GM23338 (cell line): ENCODE data around the gene UBR2. TPM values are rescaled to one million over a fixed set of nuclear protein-coding genes. Genes with fewer than 3 reads are reported as not detected.

ENCODE experiments used
- ATAC-seq: fragments of 200-7000 bp; cut with Tn5 transposase; 3 replicates; pipeline ENCODE4 v1.9.1; 2020
- DNase-seq: peaks from one replicate; pipeline ENCODE4 v3.0.0-alpha.2; 2015; ENCODE audit warnings: low spot score
- H2AFZ ChIP-seq: fragments of 200-600 bp; sonication (generic); 2 replicates; pipeline ENCODE4 v1.8.0; 2016; ENCODE audit warnings: antibody characterized with exemption, mild to moderate bottlenecking, moderate library complexity
- H3F3A ChIP-seq: fragments of 200-600 bp; sonication (generic); replicated peaks from 2 replicates; pipeline ENCODE4 v1.8.0; 2017; ENCODE audit warnings: antibody characterized with exemption, mixed run types, low read depth
- H3K27ac ChIP-seq: fragments of 200-600 bp; sonication (generic); 2 replicates; pipeline ENCODE4 v1.6.1; 2016; ENCODE audit warnings: low read depth
- H3K27me3 ChIP-seq: fragments of 200-600 bp; sonication (generic); 2 replicates; pipeline ENCODE4 v1.8.0; 2016; ENCODE audit warnings: mild to moderate bottlenecking, mixed run types, moderate library complexity; ENCODE audit not compliant: insufficient read depth
- H3K36me3 ChIP-seq: fragments of 200-600 bp; sonication (generic); 2 replicates; pipeline ENCODE4 v1.8.0; 2016; ENCODE audit warnings: mild to moderate bottlenecking; ENCODE audit not compliant: insufficient read depth
- H3K4me1 ChIP-seq: fragments of 200-600 bp; sonication (generic); 2 replicates; pipeline ENCODE4 v1.8.0; 2016; ENCODE audit warnings: mild to moderate bottlenecking, moderate library complexity; ENCODE audit not compliant: insufficient read depth
- H3K4me2 ChIP-seq: fragments of 200-600 bp; sonication (generic); 2 replicates; pipeline ENCODE4 v1.7.1; 2017; ENCODE audit warnings: mixed run types
- H3K4me3 ChIP-seq: fragments of 200-600 bp; sonication (generic); 2 replicates; pipeline ENCODE4 v1.6.1; 2016; ENCODE audit warnings: mixed run types
- H3K79me2 ChIP-seq: fragments of 200-600 bp; sonication (generic); replicated peaks from 2 replicates; pipeline ENCODE4 v1.8.0; 2017; ENCODE audit warnings: mild to moderate bottlenecking; ENCODE audit not compliant: insufficient read depth
- H3K9me2 ChIP-seq: fragments of 200-600 bp; sonication (generic); 2 replicates; pipeline ENCODE4 v1.8.0; 2017; ENCODE audit not compliant: insufficient read depth
- H4K20me1 ChIP-seq: fragments of 200-600 bp; sonication (generic); replicated peaks from 2 replicates; pipeline ENCODE4 v1.8.0; 2017; ENCODE audit warnings: mild to moderate bottlenecking; ENCODE audit not compliant: insufficient read depth
- H3K27ac Mint-ChIP-seq: 2 replicates; pipeline ENCODE4 v1.8.0; 2020; ENCODE audit warnings: inconsistent platforms, mild to moderate bottlenecking, moderate library complexity, mixed read lengths
- H3K27me3 Mint-ChIP-seq: 3 replicates; pipeline ENCODE4 v1.8.0; 2022; ENCODE audit warnings: low read depth, mild to moderate bottlenecking, moderate library complexity, mixed read lengths, inconsistent platforms; ENCODE audit not compliant: insufficient read depth, poor library complexity
- H3K36me3 Mint-ChIP-seq: 3 replicates; pipeline ENCODE4 v1.8.0; 2021; ENCODE audit warnings: low read depth, mild to moderate bottlenecking, inconsistent platforms, moderate library complexity, mixed read lengths
- H3K4me1 Mint-ChIP-seq: 3 replicates; pipeline ENCODE4 v1.8.0; 2020; ENCODE audit warnings: mild to moderate bottlenecking, inconsistent platforms, mixed read lengths
- H3K4me3 Mint-ChIP-seq: 3 replicates; pipeline ENCODE4 v1.8.0; 2021; ENCODE audit warnings: moderate library complexity, mild to moderate bottlenecking, inconsistent platforms, mixed read lengths
- H3K9me3 Mint-ChIP-seq: 3 replicates; pipeline ENCODE4 v1.8.0; 2020; ENCODE audit warnings: moderate library complexity, mild to moderate bottlenecking, inconsistent platforms, mixed read lengths
- CREB1 ChIP-seq: fragments of 250-450 bp; sonication (Bioruptor Pico); IDR thresholded peaks from 2 replicates; pipeline ENCODE4 v1.5.0; 2020; ENCODE audit warnings: low read depth, mild to moderate bottlenecking, moderate library complexity
- EZH2 ChIP-seq: fragments of 200-600 bp; sonication (generic); IDR thresholded peaks from one replicate; pipeline ENCODE4 v1.8.0; 2017; ENCODE audit warnings: antibody characterized with exemption, mild to moderate bottlenecking, low read depth; ENCODE audit not compliant: unreplicated experiment
- EZH2phosphoT487 ChIP-seq: fragments of 200-600 bp; sonication (generic); IDR thresholded peaks from one replicate; pipeline ENCODE4 v1.8.1; 2018; ENCODE audit warnings: antibody characterized with exemption; ENCODE audit not compliant: unreplicated experiment
- JUNB ChIP-seq: IDR thresholded peaks from one replicate; pipeline ENCODE4 v1.6.1; 2016; ENCODE audit warnings: antibody characterized with exemption; ENCODE audit not compliant: unreplicated experiment
- NANOG ChIP-seq: IDR thresholded peaks from 2 replicates; pipeline ENCODE4 v1.6.1; 2016; ENCODE audit warnings: antibody characterized with exemption, borderline replicate concordance
- POLR2AphosphoS5 ChIP-seq: IDR thresholded peaks from 2 replicates; pipeline ENCODE4 v1.6.1; 2016; ENCODE audit warnings: antibody characterized with exemption, low read depth
- REST ChIP-seq: IDR thresholded peaks from one replicate; pipeline ENCODE4 v1.6.1; 2018; ENCODE audit warnings: antibody characterized with exemption; ENCODE audit not compliant: unreplicated experiment
- STAT1 ChIP-seq: IDR thresholded peaks from one replicate; pipeline ENCODE4 v1.6.1; 2016; ENCODE audit warnings: antibody characterized with exemption; ENCODE audit not compliant: unreplicated experiment
- ZNF114 ChIP-seq: fragments of 250-450 bp; sonication (Bioruptor Pico); IDR thresholded peaks from 2 replicates; pipeline ENCODE4 v1.5.0; 2020; ENCODE audit warnings: mild to moderate bottlenecking, moderate library complexity
- ZNF331 ChIP-seq: fragments of 250-450 bp; sonication (Bioruptor Pico); IDR thresholded peaks from 2 replicates; pipeline ENCODE4 v1.5.0; 2020; ENCODE audit warnings: low read depth, mild to moderate bottlenecking, moderate library complexity
- ZNF462 ChIP-seq: fragments of 250-450 bp; sonication (Bioruptor Pico); IDR thresholded peaks from 2 replicates; pipeline ENCODE4 v1.5.0; 2020; ENCODE audit warnings: mild to moderate bottlenecking, moderate library complexity
- polyA plus RNA-seq: library from polyadenylated mRNA; unstranded; fragments of >200 nt; fragmentation: Nextera tagmentation; extraction: Ambion mirVana; gene quantifications from 2 replicates; pipeline ENCODE4 v1.2.1, GENCODE V29; 2016
- total RNA-seq: library from RNA; depleted of rRNA; stranded (reverse); fragments of >200 nt; shearing (Covaris generic); gene quantifications from 2 replicates; pipeline ENCODE4 v1.2.3, GENCODE V29; 2014
- TF ChIP-seq, protein P1 (sequence below): IDR thresholded peaks from 2 replicates; pipeline ENCODE4 v1.6.1; 2016; ENCODE audit warnings: antibody characterized with exemption
- TF ChIP-seq, protein P2 (sequence below), 2 experiments: fragments of 200-600 bp in 1 of 2; sonication (generic) in 1 of 2; conservative IDR thresholded peaks; 2 replicates each; pipeline versions ENCODE4 v1.5.1 to v1.6.1; 2016 to 2017; ENCODE audit warnings: antibody characterized with exemption in 2 of 2, low read depth in 2 of 2, mild to moderate bottlenecking in 2 of 2, moderate library complexity in 1 of 2

The UBR2 gene
- total and polyA plus RNA-seq, 2 experiments from 2014 or later: 6.7 to 21.2 TPM

DNA sequence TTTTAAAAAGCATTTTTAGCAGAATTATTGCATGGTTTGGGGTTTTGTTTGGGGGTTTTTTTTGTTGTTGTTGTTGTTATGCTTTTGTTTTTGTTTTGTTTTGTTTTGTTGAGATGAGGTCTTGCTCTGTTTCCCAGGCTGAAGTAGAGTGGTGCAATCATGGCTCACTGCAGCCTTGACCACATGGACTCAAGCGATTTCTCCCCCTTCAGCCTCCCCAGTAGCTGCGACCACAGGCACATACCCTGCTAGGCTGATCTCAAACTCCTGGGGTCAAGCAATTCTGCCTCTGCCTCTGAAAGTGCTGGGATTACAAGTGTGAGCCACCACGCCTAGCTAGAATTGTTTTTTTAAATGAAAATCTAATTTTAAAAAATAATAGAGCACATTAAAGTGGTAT is 35.7 kb downstream of the UBR2 start:
- Histone ChIP-seq H2AFZ (no peak overlapping the region), H3K9me2 (no peaks in the 10 kb centered on the region), H3K36me3 (no peaks in the 10 kb centered on the region), H3K4me1 (no peaks in the 10 kb centered on the region), H3K27me3 (no peaks in the 10 kb centered on the region), H3K27ac (no peak overlapping the region), H3K4me3 (no peak overlapping the region), H3K4me2 (no peak overlapping the region), H3K79me2 (peaks cover 7% of the 10 kb centered on the region; the same call in 1 of the 2 replicates), H3F3A (no peaks in the 10 kb centered on the region), H4K20me1 (no peaks in the 10 kb centered on the region; the same call in 1 of the 2 replicates)
- Mint-ChIP-seq H3K27ac (no peak overlapping the region), H3K9me3 (no peaks in the 10 kb centered on the region), H3K36me3 (peaks cover 11% of the 10 kb centered on the region; the same call in 2 of the 3 replicates), H3K27me3 (peaks cover 4% of the 10 kb centered on the region), H3K4me1 (no peaks in the 10 kb centered on the region), H3K4me3 (no peak overlapping the region)
- TF ChIP-seq ZNF114 (CRISPR knock-in tag) (no peak), EZH2phosphoT487 (no peak), EZH2 (no peak), STAT1 (no peak), POLR2AphosphoS5 (no peak), JUNB (no peak), ZNF331 (CRISPR knock-in tag) (no peak), ZNF462 (CRISPR knock-in tag) (no peak), NANOG (no peak), REST (no peak), CREB1 (no peak)
- TF ChIP-seq, protein P1, sequence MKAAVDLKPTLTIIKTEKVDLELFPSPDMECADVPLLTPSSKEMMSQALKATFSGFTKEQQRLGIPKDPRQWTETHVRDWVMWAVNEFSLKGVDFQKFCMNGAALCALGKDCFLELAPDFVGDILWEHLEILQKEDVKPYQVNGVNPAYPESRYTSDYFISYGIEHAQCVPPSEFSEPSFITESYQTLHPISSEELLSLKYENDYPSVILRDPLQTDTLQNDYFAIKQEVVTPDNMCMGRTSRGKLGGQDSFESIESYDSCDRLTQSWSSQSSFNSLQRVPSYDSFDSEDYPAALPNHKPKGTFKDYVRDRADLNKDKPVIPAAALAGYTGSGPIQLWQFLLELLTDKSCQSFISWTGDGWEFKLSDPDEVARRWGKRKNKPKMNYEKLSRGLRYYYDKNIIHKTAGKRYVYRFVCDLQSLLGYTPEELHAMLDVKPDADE: no peak
- TF ChIP-seq, protein P2, sequence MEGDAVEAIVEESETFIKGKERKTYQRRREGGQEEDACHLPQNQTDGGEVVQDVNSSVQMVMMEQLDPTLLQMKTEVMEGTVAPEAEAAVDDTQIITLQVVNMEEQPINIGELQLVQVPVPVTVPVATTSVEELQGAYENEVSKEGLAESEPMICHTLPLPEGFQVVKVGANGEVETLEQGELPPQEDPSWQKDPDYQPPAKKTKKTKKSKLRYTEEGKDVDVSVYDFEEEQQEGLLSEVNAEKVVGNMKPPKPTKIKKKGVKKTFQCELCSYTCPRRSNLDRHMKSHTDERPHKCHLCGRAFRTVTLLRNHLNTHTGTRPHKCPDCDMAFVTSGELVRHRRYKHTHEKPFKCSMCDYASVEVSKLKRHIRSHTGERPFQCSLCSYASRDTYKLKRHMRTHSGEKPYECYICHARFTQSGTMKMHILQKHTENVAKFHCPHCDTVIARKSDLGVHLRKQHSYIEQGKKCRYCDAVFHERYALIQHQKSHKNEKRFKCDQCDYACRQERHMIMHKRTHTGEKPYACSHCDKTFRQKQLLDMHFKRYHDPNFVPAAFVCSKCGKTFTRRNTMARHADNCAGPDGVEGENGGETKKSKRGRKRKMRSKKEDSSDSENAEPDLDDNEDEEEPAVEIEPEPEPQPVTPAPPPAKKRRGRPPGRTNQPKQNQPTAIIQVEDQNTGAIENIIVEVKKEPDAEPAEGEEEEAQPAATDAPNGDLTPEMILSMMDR (conservative IDR thresholded peaks at IDR 0.05; ENCODE audit: low read depth in 2 of 2): no peak
- ATAC-seq (peak; percentile 34; the same call in 1 of the 3 replicates), DNase-seq (no peak)
